ENCODE measurements around the gene GRID2.

DNA sequence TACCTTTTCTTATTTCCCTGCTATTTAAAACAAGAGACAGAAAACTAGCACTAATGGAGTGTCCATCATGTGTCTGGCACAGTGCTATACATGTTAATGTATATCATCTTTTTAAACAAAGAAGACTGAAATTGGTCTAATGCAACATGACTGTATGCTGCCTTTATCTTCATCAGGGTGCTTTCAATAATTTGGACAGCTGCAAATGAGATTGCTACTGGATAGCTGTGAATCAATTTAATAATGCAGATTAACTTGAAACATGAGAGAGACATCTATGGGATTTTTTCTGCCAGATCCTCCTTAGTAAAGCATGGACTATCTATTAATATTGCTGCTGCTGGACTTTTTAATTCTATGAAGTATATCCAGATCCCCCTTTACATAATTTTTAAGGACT is 1269.5 kb downstream of the GRID2 start:
- TF ChIP-seq, protein P1, sequence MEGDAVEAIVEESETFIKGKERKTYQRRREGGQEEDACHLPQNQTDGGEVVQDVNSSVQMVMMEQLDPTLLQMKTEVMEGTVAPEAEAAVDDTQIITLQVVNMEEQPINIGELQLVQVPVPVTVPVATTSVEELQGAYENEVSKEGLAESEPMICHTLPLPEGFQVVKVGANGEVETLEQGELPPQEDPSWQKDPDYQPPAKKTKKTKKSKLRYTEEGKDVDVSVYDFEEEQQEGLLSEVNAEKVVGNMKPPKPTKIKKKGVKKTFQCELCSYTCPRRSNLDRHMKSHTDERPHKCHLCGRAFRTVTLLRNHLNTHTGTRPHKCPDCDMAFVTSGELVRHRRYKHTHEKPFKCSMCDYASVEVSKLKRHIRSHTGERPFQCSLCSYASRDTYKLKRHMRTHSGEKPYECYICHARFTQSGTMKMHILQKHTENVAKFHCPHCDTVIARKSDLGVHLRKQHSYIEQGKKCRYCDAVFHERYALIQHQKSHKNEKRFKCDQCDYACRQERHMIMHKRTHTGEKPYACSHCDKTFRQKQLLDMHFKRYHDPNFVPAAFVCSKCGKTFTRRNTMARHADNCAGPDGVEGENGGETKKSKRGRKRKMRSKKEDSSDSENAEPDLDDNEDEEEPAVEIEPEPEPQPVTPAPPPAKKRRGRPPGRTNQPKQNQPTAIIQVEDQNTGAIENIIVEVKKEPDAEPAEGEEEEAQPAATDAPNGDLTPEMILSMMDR (conservative IDR thresholded peaks at IDR 0.05) = no peak
- no peak for TF ChIP-seq ZFX (IDR thresholded peaks at IDR 0.05)
